DMS 273 (cell line): ENCODE data around the gene SCAND1.
A peak's percentile ranks its signal among the peaks of the same experiment; 100 is the strongest.
"Not testable (repeated sequence)": the region's sequence is repeated elsewhere in the genome, so short reads cannot be mapped to it uniquely, and the experiment has no call there.

Source experiments
- DNase-seq: peaks from one replicate; lab custom pipeline; 2025; ENCODE audit not compliant: unreplicated experiment; lab: John Stamatoyannopoulos, UW

Gene SCAND1

DNA sequence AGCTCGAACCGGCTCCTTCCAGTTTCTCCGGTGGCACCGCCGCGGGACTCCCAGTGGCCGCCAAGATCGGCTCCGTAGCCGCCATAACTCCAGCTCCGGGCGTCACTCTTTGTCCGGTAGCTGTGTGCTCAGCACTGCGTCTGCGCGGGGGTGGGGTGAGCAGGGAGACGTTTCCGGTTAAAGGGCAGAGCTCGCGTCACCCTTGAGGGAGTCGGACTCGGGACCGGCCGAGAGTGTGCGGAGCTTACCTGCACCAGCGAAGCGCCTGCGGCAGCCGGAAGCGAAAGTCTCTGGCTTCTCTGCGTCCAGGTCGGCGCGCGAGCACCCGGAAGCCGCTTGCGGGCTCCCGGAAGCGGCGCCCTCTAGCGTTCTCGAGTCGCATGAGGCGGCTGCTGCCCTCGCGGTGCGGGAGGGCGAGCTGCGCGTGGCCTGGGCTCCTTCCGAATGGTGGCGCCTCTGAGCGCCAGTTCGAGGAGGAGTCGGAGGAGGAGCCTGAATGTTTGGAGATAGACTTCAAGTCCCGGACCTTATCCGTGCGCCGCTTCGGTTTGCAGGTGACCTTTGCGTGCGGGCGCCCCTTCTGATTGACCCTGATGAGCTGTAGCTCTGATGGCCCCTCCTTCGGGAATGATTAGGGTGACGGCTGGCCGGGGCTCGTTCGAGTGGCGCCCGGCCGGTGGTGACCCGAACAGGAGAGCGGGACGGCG lies at the start of gene SCAND1:
Gene SCAND1 (minus strand): TSS at position 303 of the 707 bp plus-strand sequence. CDS start 218 bp downstream, at position 85.
- peak; percentile 99 for DNase-seq

DNA sequence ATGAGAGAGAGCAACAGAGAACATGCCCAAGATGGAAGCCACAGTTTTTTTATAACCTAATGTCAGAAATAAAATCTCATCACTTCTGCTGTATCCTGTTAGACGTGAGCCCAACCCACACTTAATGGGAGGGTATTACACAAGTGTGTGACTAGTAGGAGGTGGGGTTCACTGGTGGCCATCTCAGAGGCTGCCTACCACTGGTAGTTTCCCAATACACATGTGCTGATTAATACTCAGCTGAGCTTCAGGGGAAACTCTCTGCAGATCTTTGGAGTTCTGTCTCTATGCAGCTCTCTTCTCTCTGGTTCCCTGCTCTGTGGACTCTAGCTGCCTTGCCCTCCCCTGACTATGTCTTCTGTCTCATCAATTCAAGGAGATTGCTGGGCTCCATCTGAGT lies 49.7 kb upstream of the SCAND1 start:
- no peak for DNase-seq

GRCh38 chr20:36002855-36003254 lies 48.6 kb upstream of the SCAND1 start:
- no peak for DNase-seq

GRCh38 chr20:36001331-36001730 lies 47.0 kb upstream of the SCAND1 start:
- DNase-seq = not testable (repeated sequence)

GRCh38 chr20:35996492-35996891 lies 42.2 kb upstream of the SCAND1 start:
- not testable (repeated sequence) for DNase-seq

GRCh38 chr20:35994994-35995453 lies 40.7 kb upstream of the SCAND1 start:
- DNase-seq = peak; percentile 91

- DNase-seq = peak; percentile 87
Measured at GRCh38 chr20:35992713-35993335, 38.5 kb upstream of the SCAND1 start.

DNA sequence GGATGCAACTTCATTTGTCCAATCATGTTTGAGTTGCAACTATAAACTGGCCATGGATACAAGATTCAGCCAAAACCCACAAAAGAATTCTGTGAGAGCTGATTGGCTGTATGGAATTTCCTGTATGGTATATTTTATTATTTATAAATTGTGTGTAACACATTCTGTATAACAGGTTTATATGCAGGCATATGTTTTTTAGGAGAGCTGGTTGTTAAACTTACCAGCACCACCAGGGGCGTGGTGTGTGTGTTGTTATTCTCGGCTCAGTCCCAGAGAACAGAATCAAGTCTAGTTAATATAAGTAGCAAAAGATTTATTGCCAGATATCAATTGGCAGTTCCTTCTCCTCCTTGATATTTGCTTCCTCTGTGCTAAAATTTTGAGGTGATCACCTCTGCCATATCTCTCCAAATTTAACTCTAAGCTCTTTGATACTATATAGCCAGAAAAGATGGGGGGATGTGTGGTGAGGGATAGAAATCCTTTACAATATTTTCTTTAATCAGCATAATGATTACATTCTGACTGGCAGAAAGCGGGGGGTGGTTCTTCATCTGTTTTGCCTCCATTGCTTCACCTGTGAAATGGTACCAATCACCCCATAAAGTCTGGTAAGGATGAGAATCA lies 37.0 kb upstream of the SCAND1 start:
- DNase-seq = peak; percentile 73

DNA sequence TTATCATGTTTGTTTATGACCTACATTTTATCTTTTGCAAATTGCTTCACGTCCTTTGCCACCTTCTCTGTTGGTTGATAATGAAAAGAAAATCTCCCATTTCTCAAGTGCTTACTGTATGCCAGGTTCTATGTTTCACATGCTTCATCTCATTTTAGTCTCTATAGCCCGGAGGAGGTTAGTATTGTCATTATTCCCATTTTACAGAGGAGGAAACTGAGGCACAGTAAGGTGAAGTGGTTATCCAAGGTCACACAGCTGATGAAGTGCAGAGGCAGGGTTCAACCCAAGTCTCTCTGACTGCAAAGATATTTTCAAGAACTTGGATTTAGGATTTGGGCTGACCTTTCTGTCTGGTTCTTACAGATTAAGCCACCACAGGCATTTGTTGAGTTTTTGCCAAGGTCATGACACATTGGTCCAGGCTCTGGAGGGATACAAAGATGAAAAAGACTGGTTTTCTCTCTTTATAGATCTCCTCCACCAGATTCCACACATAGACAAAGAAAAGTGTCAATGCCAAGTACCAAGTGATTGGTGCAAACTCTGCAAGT lies 34.7 kb upstream of the SCAND1 start:
- no peak for DNase-seq

GRCh38 chr20:35985806-35986205 lies 31.5 kb upstream of the SCAND1 start:
- no peak for DNase-seq

- no peak for DNase-seq
Measured at GRCh38 chr20:35984382-35984781, 30.1 kb upstream of the SCAND1 start.

- DNase-seq = no peak
Measured at GRCh38 chr20:35981969-35982368, 27.7 kb upstream of the SCAND1 start.

GRCh38 chr20:35979544-35979943 lies 25.2 kb upstream of the SCAND1 start:
- no peak for DNase-seq

GRCh38 chr20:35978041-35978513 lies 23.8 kb upstream of the SCAND1 start:
- no peak for DNase-seq

DNA sequence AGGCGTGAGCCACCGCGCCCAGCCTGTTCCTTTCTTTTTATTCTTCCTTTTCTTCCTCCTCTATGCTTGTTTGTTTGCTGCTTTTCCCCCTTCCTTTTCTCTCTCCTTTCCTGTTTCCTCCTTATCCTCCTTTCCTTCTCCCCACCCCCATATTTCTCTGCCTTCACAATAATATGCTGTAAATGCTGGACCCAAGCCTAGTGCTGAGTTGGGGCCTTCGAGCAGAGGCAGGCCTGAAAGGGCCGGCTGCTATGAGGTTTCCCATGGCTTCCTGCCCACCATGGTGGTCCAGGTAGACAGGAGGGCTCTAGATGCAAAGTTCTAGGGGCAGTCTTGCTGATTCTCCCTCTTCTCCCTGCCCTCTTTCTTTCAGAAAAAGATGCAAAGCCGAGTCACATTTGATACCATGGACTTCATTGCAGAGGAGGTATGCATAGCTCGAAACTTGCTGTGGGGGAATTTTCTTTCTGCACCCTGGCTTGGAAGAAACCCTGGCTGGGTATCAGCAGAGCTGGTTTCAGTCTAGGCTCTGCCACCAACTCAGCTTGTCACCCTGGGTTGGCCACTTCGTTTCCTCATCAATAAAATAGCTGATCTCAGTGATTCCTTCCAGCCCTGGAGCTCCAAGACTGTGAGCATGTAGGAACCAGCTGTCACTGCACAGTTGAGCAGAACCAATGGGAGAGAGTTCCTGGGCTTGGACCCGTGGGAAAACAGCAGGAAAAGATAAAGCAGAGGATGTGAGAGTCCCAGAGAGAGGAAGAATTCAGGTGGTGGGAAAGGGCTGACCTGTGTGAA lies 21.5 kb upstream of the SCAND1 start:
- DNase-seq = no peak

- DNase-seq = peak; percentile 22
Measured at GRCh38 chr20:35974256-35974655, 20.0 kb upstream of the SCAND1 start.

DNA sequence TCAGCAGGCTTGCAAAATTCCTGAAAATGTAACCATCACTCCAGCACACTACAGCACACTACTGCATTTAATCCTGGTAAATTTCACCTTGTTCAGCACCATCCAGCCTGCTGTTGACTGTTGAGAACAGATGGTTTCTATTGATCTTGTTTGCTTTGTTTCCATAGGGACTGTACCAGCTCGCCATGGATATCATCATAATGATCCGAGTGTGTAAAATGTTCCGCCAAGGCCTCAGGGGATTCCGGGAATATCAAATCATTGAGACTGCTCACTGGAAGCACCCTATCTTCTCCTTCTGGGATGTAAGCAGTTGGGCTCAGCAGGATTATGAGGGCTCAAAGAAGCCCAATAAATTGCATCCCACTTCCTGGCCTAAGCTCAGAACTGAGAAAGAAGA lies 18.2 kb upstream of the SCAND1 start:
- peak; percentile 87 for DNase-seq

DNA sequence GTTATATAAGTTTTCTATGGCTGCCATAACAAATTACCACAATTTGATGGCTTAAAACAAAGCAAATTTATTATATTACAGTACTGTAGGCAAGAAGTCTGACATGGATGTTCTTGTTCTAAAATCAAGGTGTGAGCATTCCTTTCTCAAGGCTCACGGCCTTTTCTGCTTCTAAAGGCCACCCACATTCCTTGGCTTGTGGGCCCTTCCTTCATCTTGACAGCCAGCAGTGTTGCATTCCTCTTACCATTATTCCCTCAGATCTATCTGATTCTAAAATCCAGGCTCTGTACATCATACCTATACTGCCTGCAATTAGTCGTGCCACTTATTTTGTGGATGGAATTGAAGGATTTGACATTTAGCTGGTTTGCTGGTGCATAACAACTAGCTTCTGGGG lies 17.7 kb upstream of the SCAND1 start:
- no peak for DNase-seq

GRCh38 chr20:35968930-35969329 lies 14.6 kb upstream of the SCAND1 start:
- no peak for DNase-seq

DNA sequence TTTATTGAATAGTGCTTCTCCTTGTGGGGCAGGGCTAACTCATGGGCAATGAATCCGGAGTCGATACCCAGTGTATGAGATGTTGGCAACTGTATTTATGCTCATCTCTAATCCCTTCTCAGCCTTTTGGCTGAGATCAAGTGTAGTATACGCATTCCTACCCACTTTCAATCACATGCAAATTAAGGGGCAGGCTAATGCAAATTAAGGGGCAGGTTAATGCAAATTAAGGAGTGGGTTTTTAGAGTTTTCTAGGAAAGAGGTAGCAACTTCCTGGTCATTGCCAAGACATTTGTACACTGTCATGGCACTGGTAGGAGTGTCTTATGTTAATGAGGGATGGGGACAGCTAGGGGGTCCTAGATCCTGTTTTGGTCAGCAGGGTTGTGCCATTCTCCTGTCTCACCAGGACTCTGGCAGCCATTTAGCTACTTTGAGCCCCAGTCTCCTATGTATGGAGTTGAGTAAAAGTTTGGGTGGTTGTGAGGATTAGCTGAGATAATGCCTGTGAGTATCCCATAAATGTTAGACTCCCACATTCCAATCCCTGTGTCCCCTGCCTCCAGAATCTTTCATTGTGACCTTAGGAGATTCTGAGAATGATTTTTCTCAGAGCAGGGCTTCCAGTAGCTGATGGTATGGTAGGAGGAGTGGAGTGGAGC lies 13.8 kb upstream of the SCAND1 start, which contains the start of gene CNBD2:
Gene CNBD2 (plus strand): TSS at position 612 of the 662 bp plus-strand sequence. CDS start 173 bp downstream, outside the sequence.
- DNase-seq = no peak
